ENCODE data around the gene ATP10A. TPM values are rescaled to one million over a fixed set of nuclear protein-coding genes. Genes with fewer than 3 reads are reported as not detected.

ATP10A gene
- total RNA-seq, 2 donors from 2014 or later = 15.5 to 15.8 TPM

GRCh38 chr15:25680686-25681025 lies 182.5 kb downstream of the ATP10A start:
- ATAC-seq (replicated peaks) = no peak
- Mint-ChIP-seq H3K9me3 (no peaks in the 10 kb centered on the region), H3K4me1 (no peaks in the 10 kb centered on the region), H3K27me3 (no peaks in the 10 kb centered on the region), H3K27ac (no peak overlapping the region), H3K36me3 (ENCODE audit: low read depth) (peaks cover 72% of the 10 kb centered on the region), H3K4me3 (no peak overlapping the region)

GRCh38 chr15:25679964-25680685 lies 183.0 kb downstream of the ATP10A start:
- H3K4me3 Mint-ChIP-seq = no peak overlapping the region
- no peak for ATAC-seq (replicated peaks)
- H3K27me3 Mint-ChIP-seq = no peaks in the 10 kb centered on the region
- H3K4me1 Mint-ChIP-seq = no peaks in the 10 kb centered on the region
- no peaks in the 10 kb centered on the region for H3K9me3 Mint-ChIP-seq
- no peak overlapping the region for H3K27ac Mint-ChIP-seq
- peaks cover 68% of the 10 kb centered on the region for H3K36me3 Mint-ChIP-seq (ENCODE audit: low read depth)

DNA sequence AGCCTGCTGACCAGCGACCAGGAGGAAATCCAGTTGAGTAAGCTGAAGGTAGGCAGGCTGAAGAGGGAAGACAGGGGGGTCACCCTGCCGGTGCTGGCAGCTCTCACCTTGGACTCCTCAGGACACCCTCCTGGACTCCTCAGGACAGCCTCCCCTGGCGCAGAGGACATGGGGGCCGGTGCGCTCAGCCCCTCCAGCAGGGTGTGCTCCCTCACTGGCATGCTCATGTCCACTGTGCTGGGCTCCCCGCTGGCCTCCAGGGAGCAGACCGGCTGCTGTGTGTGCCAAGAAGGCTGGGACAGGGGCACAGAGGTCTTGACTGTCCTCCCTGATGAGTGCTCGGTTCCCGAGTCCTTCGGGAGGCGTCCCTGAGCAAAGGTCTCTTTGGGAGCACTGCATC lies 183.6 kb downstream of the ATP10A start:
- H3K4me3 Mint-ChIP-seq = no peak overlapping the region
- H3K36me3 Mint-ChIP-seq (ENCODE audit: low read depth) = peaks cover 64% of the 10 kb centered on the region
- no peaks in the 10 kb centered on the region for H3K27me3 Mint-ChIP-seq
- H3K9me3 Mint-ChIP-seq = no peaks in the 10 kb centered on the region
- H3K27ac Mint-ChIP-seq = no peak overlapping the region
- no peak for ATAC-seq (replicated peaks)
- no peaks in the 10 kb centered on the region for H3K4me1 Mint-ChIP-seq

DNA sequence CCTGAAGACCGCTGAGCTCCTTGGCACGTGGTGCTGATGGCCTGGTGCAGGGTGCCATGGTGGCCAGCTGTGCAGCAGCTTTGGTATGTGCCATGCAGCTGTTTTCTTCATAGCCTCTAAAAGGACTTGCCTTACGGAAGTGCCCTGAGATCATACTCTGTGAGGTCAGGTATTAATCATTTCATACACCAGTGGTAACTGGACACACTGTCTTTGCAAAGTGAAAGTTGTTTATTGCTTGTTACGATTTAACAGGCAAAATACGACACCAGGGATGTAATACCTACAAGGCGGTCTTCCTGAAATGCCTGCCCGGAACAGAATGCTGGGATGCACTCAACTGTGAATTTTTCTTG lies 184.6 kb downstream of the ATP10A start:
- ATAC-seq (replicated peaks) = no peak
- peaks cover 55% of the 10 kb centered on the region for H3K36me3 Mint-ChIP-seq (ENCODE audit: low read depth)
- no peak overlapping the region for H3K4me3 Mint-ChIP-seq
- no peaks in the 10 kb centered on the region for H3K27me3 Mint-ChIP-seq
- H3K4me1 Mint-ChIP-seq = no peaks in the 10 kb centered on the region
- no peaks in the 10 kb centered on the region for H3K9me3 Mint-ChIP-seq
- H3K27ac Mint-ChIP-seq = no peak overlapping the region

DNA sequence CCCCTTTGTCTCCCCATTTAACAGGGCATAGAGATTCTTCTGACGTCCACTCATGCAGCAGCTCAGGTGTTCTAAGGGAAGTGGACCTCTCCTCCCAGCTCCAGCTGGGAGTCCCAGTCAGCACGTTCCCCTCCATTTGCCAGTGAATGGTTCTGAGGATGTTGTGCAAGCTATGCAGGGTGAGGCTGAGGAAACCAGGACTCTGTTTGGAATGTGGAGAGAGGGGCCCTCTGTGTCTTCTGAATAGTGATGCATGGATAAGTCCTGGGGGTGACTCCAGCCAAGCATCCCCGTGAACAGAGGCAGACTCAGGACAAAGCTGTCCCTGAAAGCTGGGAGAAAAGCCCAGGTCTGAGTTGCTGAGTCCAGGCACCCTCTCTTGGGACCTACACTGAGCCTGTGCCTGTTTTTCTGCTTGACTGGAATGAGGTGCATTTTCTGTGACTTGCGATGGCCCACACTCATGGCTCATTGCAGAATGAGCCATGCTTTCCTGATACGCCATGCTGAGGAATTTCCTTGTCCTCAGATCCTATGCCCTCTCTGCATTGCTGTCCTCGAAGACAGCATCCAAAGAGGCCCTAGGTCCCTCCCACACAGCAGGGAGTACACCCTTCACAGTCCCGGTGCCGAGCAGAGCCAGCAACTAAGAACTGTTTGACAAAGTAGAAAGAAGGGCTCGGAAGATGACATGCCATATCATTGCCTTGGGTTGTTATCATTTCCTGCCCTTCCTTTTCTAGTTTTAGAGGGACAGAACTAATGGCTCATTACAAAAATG lies 185.2 kb downstream of the ATP10A start:
- no peak for ATAC-seq (replicated peaks)
- no peaks in the 10 kb centered on the region for H3K4me1 Mint-ChIP-seq
- H3K27ac Mint-ChIP-seq = no peak overlapping the region
- peaks cover 49% of the 10 kb centered on the region for H3K36me3 Mint-ChIP-seq (ENCODE audit: low read depth)
- no peaks in the 10 kb centered on the region for H3K9me3 Mint-ChIP-seq
- H3K27me3 Mint-ChIP-seq = no peaks in the 10 kb centered on the region
- H3K4me3 Mint-ChIP-seq = no peak overlapping the region

GRCh38 chr15:25676070-25676469 lies 187.1 kb downstream of the ATP10A start:
- no peak for ATAC-seq (replicated peaks)
- H3K27me3 Mint-ChIP-seq = no peaks in the 10 kb centered on the region
- H3K27ac Mint-ChIP-seq = no peak overlapping the region
- H3K4me1 Mint-ChIP-seq = no peaks in the 10 kb centered on the region
- peaks cover 31% of the 10 kb centered on the region for H3K36me3 Mint-ChIP-seq (ENCODE audit: low read depth)
- peaks cover 7% of the 10 kb centered on the region for H3K9me3 Mint-ChIP-seq
- H3K4me3 Mint-ChIP-seq = no peak overlapping the region

DNA sequence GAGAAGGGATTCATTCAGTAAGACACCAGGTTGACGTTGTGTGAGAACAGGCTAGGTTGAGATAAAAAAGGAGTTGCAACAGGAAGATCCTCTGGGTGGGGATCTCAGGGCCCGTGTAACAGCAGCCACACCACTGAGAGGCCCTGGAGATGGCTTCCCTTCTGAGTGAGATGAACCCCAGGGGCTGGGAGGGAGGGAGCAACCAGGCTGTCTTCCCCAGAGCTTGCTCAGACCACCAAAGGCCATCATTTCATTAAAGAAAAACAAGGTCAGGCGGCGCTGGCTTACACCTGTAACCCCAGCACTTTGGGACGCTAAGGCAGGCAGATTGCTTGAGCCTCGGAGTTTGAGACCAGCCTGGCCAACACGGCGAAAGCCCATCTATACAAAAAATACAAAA lies 187.7 kb downstream of the ATP10A start:
- Mint-ChIP-seq H3K36me3 (ENCODE audit: low read depth) (peaks cover 24% of the 10 kb centered on the region), H3K27ac (no peak overlapping the region), H3K27me3 (peaks cover 3% of the 10 kb centered on the region), H3K4me3 (no peak overlapping the region), H3K4me1 (no peaks in the 10 kb centered on the region), H3K9me3 (peaks cover 7% of the 10 kb centered on the region)
- ATAC-seq (replicated peaks) = no peak

- H3K36me3 Mint-ChIP-seq (ENCODE audit: low read depth) = peaks cover 19% of the 10 kb centered on the region
- H3K27ac Mint-ChIP-seq = no peak overlapping the region
- H3K4me1 Mint-ChIP-seq = no peaks in the 10 kb centered on the region
- peaks cover 7% of the 10 kb centered on the region for H3K9me3 Mint-ChIP-seq
- no peak for ATAC-seq (replicated peaks)
- H3K27me3 Mint-ChIP-seq = peaks cover 5% of the 10 kb centered on the region
- no peak overlapping the region for H3K4me3 Mint-ChIP-seq
These were observed 188.2 kb downstream of the ATP10A start for GRCh38 chr15:25674913-25675312.

GRCh38 chr15:25673972-25674371 lies 189.2 kb downstream of the ATP10A start:
- ATAC-seq (replicated peaks) = no peak
- H3K9me3 Mint-ChIP-seq = peaks cover 7% of the 10 kb centered on the region
- H3K4me3 Mint-ChIP-seq = no peak overlapping the region
- H3K27me3 Mint-ChIP-seq = peaks cover 8% of the 10 kb centered on the region
- H3K36me3 Mint-ChIP-seq (ENCODE audit: low read depth) = peaks cover 11% of the 10 kb centered on the region
- H3K27ac Mint-ChIP-seq = no peak overlapping the region
- H3K4me1 Mint-ChIP-seq = no peaks in the 10 kb centered on the region

DNA sequence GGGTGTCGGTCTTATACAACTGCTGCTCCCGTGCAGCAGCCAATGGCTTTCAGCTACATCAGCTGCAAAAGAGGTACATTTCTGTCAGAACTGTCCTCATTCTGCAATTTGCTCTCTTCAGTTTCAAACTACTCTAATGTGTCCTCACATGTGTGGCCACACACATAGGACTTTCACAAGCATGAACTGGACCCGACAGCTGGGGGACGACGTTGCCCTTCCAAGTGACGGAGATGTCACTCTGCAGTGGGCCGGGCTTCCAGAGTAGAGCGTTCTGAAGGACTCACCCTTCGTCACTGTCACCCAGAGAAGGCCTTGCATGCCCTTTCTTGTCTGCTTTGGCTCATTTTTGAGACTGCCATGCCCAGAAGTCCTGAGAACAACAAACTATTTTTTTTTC lies 189.8 kb downstream of the ATP10A start:
- no peak overlapping the region for H3K27ac Mint-ChIP-seq
- H3K9me3 Mint-ChIP-seq = peaks cover 7% of the 10 kb centered on the region

GRCh38 chr15:25671132-25671531 lies 192.0 kb downstream of the ATP10A start:
- no peak for ATAC-seq (replicated peaks)

More for the DNA sequence above, 189.8 kb downstream of the ATP10A start:
- Mint-ChIP-seq H3K4me1 (no peaks in the 10 kb centered on the region), H3K27me3 (peaks cover 8% of the 10 kb centered on the region), H3K4me3 (no peak overlapping the region), H3K36me3 (ENCODE audit: low read depth) (peaks cover 5% of the 10 kb centered on the region)
- ATAC-seq (replicated peaks) = no peak

GRCh38 chr15:25670621-25671020 lies 192.5 kb downstream of the ATP10A start:
- Mint-ChIP-seq H3K27ac (no peak overlapping the region), H3K27me3 (peaks cover 15% of the 10 kb centered on the region), H3K36me3 (ENCODE audit: low read depth) (no peaks in the 10 kb centered on the region), H3K4me3 (no peak overlapping the region), H3K4me1 (no peaks in the 10 kb centered on the region), H3K9me3 (peaks cover 7% of the 10 kb centered on the region)
- ATAC-seq (replicated peaks) = no peak

More at GRCh38 chr15:25671132-25671531, 192.0 kb downstream of the ATP10A start:
- Mint-ChIP-seq H3K4me1 (no peaks in the 10 kb centered on the region), H3K27me3 (peaks cover 12% of the 10 kb centered on the region), H3K27ac (no peak overlapping the region), H3K36me3 (ENCODE audit: low read depth) (no peaks in the 10 kb centered on the region), H3K4me3 (no peak overlapping the region), H3K9me3 (peaks cover 7% of the 10 kb centered on the region)

GRCh38 chr15:25670025-25670554 lies 193.0 kb downstream of the ATP10A start:
- Mint-ChIP-seq H3K27ac (no peak overlapping the region), H3K27me3 (peaks cover 16% of the 10 kb centered on the region), H3K36me3 (ENCODE audit: low read depth) (no peaks in the 10 kb centered on the region), H3K4me3 (no peak overlapping the region), H3K4me1 (no peaks in the 10 kb centered on the region), H3K9me3 (peaks cover 7% of the 10 kb centered on the region)
- no peak for ATAC-seq (replicated peaks)

DNA sequence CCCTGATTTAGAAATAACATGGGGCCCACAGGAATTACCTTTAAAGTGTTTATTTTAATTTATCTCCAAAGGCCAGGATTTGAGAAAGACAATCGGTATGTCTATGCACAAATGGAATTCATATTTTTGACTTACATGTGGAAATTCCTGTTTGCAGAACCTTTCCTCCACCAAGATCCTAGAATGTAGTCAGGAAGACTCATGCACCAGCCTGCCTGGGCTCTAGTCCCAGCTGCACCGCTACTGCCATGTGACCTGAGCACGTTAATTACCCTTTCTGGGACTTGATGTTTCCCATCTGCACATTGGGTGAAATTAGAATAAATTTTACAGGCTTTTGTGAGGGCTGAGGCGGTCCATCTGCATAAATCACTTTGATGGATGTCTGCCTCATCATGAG lies 194.2 kb downstream of the ATP10A start:
- no peaks in the 10 kb centered on the region for H3K36me3 Mint-ChIP-seq (ENCODE audit: low read depth)
- peaks cover 7% of the 10 kb centered on the region for H3K9me3 Mint-ChIP-seq
- H3K27ac Mint-ChIP-seq = no peak overlapping the region
- no peak for ATAC-seq (replicated peaks)
- peaks cover 19% of the 10 kb centered on the region for H3K27me3 Mint-ChIP-seq
- no peak overlapping the region for H3K4me3 Mint-ChIP-seq
- H3K4me1 Mint-ChIP-seq = no peaks in the 10 kb centered on the region

GRCh38 chr15:25668236-25668795 lies 194.8 kb downstream of the ATP10A start:
- no peak for ATAC-seq (replicated peaks)
- Mint-ChIP-seq H3K36me3 (ENCODE audit: low read depth) (no peaks in the 10 kb centered on the region), H3K4me3 (no peak overlapping the region), H3K4me1 (no peaks in the 10 kb centered on the region), H3K27me3 (peaks cover 19% of the 10 kb centered on the region), H3K27ac (no peak overlapping the region), H3K9me3 (peaks cover 7% of the 10 kb centered on the region)
